ENCODE data around the gene DNMT3L. TPM values are rescaled to one million over a fixed set of nuclear protein-coding genes. Genes with fewer than 3 reads are reported as not detected.

The DNMT3L gene
- total RNA-seq, 4 donors from 2014 or later, result not detected

DNA sequence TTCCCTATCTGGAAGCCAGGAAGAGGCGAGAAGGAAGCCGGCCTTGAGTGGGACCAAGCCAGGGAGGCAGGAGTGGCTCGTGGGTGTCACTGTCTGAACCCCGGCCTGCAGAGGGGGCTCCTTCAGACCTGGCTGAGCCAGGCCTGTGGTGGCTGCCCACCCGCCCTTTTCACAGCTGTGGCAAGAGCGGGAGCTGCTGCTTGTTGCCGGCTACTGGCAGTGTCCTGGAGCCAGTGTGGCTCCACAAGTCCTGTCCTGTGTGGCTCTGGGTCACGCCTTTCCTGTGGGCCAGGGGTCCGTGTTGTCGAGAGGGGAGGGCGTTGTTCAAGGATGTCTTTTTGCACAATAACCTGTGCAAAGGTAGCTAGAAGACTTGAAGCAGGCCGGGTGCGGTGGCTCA, 39.4 kb upstream of the DNMT3L start:
- H3K27me3 ChIP-seq, result peaks cover 12% of the 10 kb centered on the region
- peak overlapping the region; percentile 73 to 94 for H3K4me3 ChIP-seq
- no peak for TF ChIP-seq CTCF (IDR thresholded peaks at IDR 0.05)
- TF ChIP-seq POLR2AphosphoS5 (IDR thresholded peaks at IDR 0.05), result no peak
- TF ChIP-seq EP300 (IDR thresholded peaks at IDR 0.05), result no peak
- TF ChIP-seq POLR2A (IDR thresholded peaks at IDR 0.05), result no peak
- peaks cover 0 to 82% (median 24%) of the 10 kb centered on the region in 3 donors for H3K4me1 ChIP-seq
- peak overlapping the region in 2 of 4 donors; percentile 91 to 92 for H3K27ac ChIP-seq
- peaks cover 0 to 1% of the 10 kb centered on the region in 2 donors for H3K36me3 ChIP-seq
- WGBS, 2 donors (ENCODE audit: low coverage in 1 of 2), result 0% methylated on average over 1 of the region's 13 CpGs; no CpG with 5 or more reads in 1 of the 2 donors
- no peaks in the 10 kb centered on the region for H3K9me3 ChIP-seq
- ATAC-seq, result no peak

GRCh38 chr21:44300262-44300959, 38.7 kb upstream of the DNMT3L start:
- Histone ChIP-seq H3K27ac (peak overlapping the region; percentile 60 to 97 (median 92)), H3K4me1 (peaks cover 0 to 76% (median 23%) of the 10 kb centered on the region in 3 donors), H3K4me3 (peak overlapping the region; percentile 73 to 94), H3K36me3 (no peaks in the 10 kb centered on the region), H3K27me3 (peaks cover 20% of the 10 kb centered on the region), H3K9me3 (no peaks in the 10 kb centered on the region)
- TF ChIP-seq POLR2A (IDR thresholded peaks at IDR 0.05) (peak; percentile 42 to 60), EP300 (IDR thresholded peaks at IDR 0.05) (no peak), POLR2AphosphoS5 (IDR thresholded peaks at IDR 0.05) (peak; percentile 19)
- peak; percentile 72 for ATAC-seq
- WGBS, 2 donors (ENCODE audit: low coverage in 1 of 2), result no CpG with 5 or more reads among the region's 67 CpGs

- peak in 1 of 2 donors; percentile 23 for TF ChIP-seq POLR2A (IDR thresholded peaks at IDR 0.05)
- peak in 2 of 4 experiments; percentile 5 to 28 for TF ChIP-seq CTCF (IDR thresholded peaks at IDR 0.05)
- no peak for TF ChIP-seq EP300 (IDR thresholded peaks at IDR 0.05)
- TF ChIP-seq POLR2AphosphoS5 (IDR thresholded peaks at IDR 0.05), result no peak
- Histone ChIP-seq H3K27me3 (peaks cover 27% of the 10 kb centered on the region), H3K4me1 (peaks cover 0 to 76% (median 20%) of the 10 kb centered on the region in 3 donors), H3K36me3 (no peaks in the 10 kb centered on the region), H3K9me3 (no peaks in the 10 kb centered on the region), H3K4me3 (peak within 1 kb of the TSS; percentile 73 to 94), H3K27ac (peak within 1 kb of the TSS; percentile 74 to 97 (median 92))
- peak; percentile 88 for ATAC-seq
- 0% methylated on average over 20 of the region's 94 CpGs; no CpG with 5 or more reads in 1 of the 2 donors for WGBS, 2 donors (ENCODE audit: low coverage in 1 of 2)
These were observed 38.0 kb upstream of the DNMT3L start, which contains the start of gene PFKL for GRCh38 chr21:44299458-44300261. Gene PFKL (plus strand): TSS chr21:44300053. CDS start chr21:44300106, 53 bp downstream.

DNA sequence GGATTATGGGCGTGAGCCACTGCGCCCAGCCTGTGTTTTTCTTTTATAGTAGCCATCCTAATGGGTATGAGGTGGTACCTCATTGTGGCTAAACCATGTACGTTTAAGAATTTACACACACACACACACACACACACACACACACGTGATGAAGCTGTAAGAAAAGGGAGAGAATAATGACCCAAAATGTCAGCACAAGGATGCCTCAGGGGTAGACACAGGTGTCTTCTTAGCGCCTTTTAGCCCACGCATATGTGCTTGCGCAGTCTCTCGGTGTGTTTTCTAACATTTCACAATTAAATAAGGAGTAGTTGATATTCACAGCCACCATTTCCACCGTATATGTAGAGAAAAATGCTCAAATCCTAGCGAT, 37.4 kb upstream of the DNMT3L start:
- Histone ChIP-seq H3K4me1 (peaks cover 0 to 76% (median 25%) of the 10 kb centered on the region in 3 donors), H3K4me3 (peak overlapping the region; percentile 73 to 94), H3K27me3 (peaks cover 33% of the 10 kb centered on the region), H3K36me3 (no peaks in the 10 kb centered on the region), H3K27ac (peak overlapping the region; percentile 74 to 97 (median 92)), H3K9me3 (no peaks in the 10 kb centered on the region)
- no peak for ATAC-seq
- no peak for TF ChIP-seq CTCF (IDR thresholded peaks at IDR 0.05)
- no peak for TF ChIP-seq POLR2A (IDR thresholded peaks at IDR 0.05)
- TF ChIP-seq EP300 (IDR thresholded peaks at IDR 0.05), result no peak
- TF ChIP-seq POLR2AphosphoS5 (IDR thresholded peaks at IDR 0.05), result no peak
- 6 to 27% methylated on average over 5 to 7 of the region's 10 CpGs for WGBS, 2 donors (ENCODE audit: low coverage in 1 of 2)

GRCh38 chr21:44298301-44298700, 36.6 kb upstream of the DNMT3L start:
- Histone ChIP-seq H3K27ac (no peak overlapping the region), H3K27me3 (peaks cover 41% of the 10 kb centered on the region), H3K9me3 (no peaks in the 10 kb centered on the region), H3K4me3 (no peak overlapping the region), H3K4me1 (peaks cover 0 to 68% (median 25%) of the 10 kb centered on the region in 3 donors), H3K36me3 (no peaks in the 10 kb centered on the region)
- no peak for ATAC-seq
- TF ChIP-seq POLR2AphosphoS5 (IDR thresholded peaks at IDR 0.05) (no peak), CTCF (IDR thresholded peaks at IDR 0.05) (no peak), EP300 (IDR thresholded peaks at IDR 0.05) (no peak), POLR2A (IDR thresholded peaks at IDR 0.05) (no peak)
- WGBS, 2 donors (ENCODE audit: low coverage in 1 of 2), result 83 to 94% methylated on average over 2 of the region's 2 CpGs
